A673 (cell line): ENCODE data around the gene FAM98C.

ENCODE experiments used
- EZH2 ChIP-seq: fragments of 200-600 bp; sonication (generic); IDR thresholded peaks from 2 replicates; pipeline ENCODE4 v1.6.1; 2017; ENCODE audit warnings: borderline replicate concordance, low read depth, mild to moderate bottlenecking, mixed read lengths, antibody characterized with exemption, low read length; ENCODE audit not compliant: poor library complexity, severe bottlenecking
- TF ChIP-seq, protein P1 (sequence below): fragments of 300-800, 200-600 bp; sonication (generic); conservative IDR thresholded peaks from 2 replicates; pipeline ENCODE4 v1.5.1; 2017; ENCODE audit warnings: low read depth, mild to moderate bottlenecking, antibody characterized with exemption, low read length, moderate library complexity, mixed read lengths

DNA sequence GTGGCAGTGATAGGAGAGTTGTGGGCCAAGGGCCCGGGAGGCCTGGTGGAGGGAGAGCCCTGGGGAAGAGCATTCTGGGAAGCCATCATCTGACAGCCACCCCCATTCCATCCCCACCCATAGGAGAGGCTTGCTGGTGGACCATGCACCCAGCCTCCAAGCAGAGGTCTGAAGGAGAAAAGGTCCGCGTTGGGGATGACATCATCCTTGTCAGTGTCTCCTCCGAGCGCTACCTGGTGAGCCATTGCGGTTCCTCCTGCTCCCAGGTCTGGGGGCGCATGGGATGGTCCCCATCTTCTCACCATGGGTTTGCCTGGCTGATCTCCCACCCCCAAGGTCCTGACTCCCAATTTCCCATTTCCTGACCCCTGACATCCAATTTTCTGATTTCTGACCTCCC lies 41.1 kb downstream of the FAM98C start:
- TF ChIP-seq, protein P1, sequence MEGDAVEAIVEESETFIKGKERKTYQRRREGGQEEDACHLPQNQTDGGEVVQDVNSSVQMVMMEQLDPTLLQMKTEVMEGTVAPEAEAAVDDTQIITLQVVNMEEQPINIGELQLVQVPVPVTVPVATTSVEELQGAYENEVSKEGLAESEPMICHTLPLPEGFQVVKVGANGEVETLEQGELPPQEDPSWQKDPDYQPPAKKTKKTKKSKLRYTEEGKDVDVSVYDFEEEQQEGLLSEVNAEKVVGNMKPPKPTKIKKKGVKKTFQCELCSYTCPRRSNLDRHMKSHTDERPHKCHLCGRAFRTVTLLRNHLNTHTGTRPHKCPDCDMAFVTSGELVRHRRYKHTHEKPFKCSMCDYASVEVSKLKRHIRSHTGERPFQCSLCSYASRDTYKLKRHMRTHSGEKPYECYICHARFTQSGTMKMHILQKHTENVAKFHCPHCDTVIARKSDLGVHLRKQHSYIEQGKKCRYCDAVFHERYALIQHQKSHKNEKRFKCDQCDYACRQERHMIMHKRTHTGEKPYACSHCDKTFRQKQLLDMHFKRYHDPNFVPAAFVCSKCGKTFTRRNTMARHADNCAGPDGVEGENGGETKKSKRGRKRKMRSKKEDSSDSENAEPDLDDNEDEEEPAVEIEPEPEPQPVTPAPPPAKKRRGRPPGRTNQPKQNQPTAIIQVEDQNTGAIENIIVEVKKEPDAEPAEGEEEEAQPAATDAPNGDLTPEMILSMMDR, result no peak
- TF ChIP-seq EZH2, result no peak
